Vagina (tissue), 2 donors: ENCODE data around the gene CAV1.

Experiments
- CTCF ChIP-seq, 3 experiments: fragments of 450-650 bp in 2 of 3; fragments of 200-600 bp in 1 of 3; sonication (generic) in 1 of 3; IDR thresholded peaks; one replicate each; pipeline ENCODE4 v1.5.1; 2017 to 2019; ENCODE audit warnings: antibody characterized with exemption in 3 of 3, mild to moderate bottlenecking in 2 of 3, moderate library complexity in 2 of 3
- POLR2AphosphoS5 ChIP-seq, 2 donors: sonication (generic); formaldehyde crosslinking; IDR thresholded peaks; one replicate each; pipeline ENCODE4 v1.9.0; 2017; ENCODE audit warnings: antibody characterized with exemption in 2 of 2, mild to moderate bottlenecking in 2 of 2, low read depth in 1 of 2; ENCODE audit not compliant: insufficient read depth in 1 of 2

GRCh38 chr7:116566666-116567065 lies 41.8 kb downstream of the CAV1 start:
- TF ChIP-seq POLR2AphosphoS5 (IDR thresholded peaks at IDR 0.05; ENCODE audit: insufficient read depth in 1 of 2, low read depth in 1 of 2): no peak
- TF ChIP-seq CTCF (IDR thresholded peaks at IDR 0.05): no peak
